Measurements from ENCODE around the gene LAMTOR5.

The LAMTOR5 gene

DNA sequence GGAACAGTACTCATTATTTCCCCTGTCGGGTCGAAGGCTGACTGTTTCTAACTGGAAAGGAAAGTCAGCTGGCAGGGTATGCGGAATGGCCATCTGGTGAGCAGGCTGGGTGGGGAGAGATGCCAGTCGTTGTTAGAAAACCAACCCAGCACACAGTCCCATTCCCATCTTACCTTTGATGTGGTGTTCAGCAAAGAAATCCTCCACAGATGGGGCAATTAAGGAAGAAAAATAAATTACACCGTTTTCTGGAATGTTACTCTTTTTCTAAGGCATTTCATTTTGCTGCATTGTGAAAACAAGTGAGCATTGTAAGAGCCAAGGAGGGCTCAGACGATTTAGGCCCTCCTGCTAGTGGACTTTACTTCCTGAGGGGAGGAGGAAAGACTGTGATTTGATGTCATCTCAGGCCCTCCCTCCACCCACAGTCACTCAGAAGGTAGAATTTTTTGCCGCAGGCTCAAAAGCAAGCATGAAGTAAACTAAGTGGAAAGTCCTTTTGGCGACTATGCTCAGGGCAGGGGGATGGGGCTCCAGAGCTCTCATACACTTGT, 16.7 kb downstream of the LAMTOR5 start, which contains the start of gene SLC16A4:
TSS of gene SLC16A4 (minus strand) at position 335 of the 554 bp plus-strand sequence. CDS start 1,703 bp downstream, outside the sequence.
- peak; percentile 79 for ATAC-seq
- TF ChIP-seq ARNTL (CRISPR knock-in tag; IDR thresholded peaks at IDR 0.05; ENCODE audit: borderline replicate concordance, low read depth), result no peak
- TF ChIP-seq ISL1 (CRISPR knock-in tag; IDR thresholded peaks at IDR 0.05), result peak; percentile 46
- peak; percentile 44; the same call in 1 of the 2 replicates for TF ChIP-seq TCF4 (CRISPR knock-in tag; IDR thresholded peaks at IDR 0.05; ENCODE audit: borderline replicate concordance)
- no peak for TF ChIP-seq ZNF565 (CRISPR knock-in tag; conservative IDR thresholded peaks at IDR 0.05; ENCODE audit: low read depth)

DNA sequence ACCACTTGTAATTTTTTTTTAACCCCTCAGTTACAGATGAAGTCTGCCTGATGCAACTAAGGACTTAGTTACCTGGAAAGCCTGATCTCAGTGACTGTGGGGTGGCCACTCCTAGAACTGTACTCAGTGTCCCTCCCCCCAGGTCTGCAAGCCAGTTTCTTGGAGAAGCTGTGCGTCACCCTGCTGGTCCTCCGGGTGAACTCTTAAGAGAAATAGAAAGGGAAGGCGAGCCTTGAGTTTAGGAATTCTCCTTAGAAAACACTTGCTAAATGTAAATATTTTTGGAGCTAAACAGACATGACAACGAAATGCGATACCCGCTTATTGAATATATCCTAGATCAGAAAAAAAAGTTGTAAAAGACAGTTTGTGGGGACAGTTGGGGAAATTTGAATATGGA, 17.4 kb downstream of the LAMTOR5 start:
- no peak for TF ChIP-seq TOX (CRISPR knock-in tag; IDR thresholded peaks at IDR 0.05; ENCODE audit: borderline replicate concordance)
- no peak for TF ChIP-seq PPARA (CRISPR knock-in tag; IDR thresholded peaks at IDR 0.05; ENCODE audit: borderline replicate concordance)
- TF ChIP-seq BACH2 (CRISPR knock-in tag; IDR thresholded peaks at IDR 0.05; ENCODE audit: borderline replicate concordance), result no peak
- no peak for TF ChIP-seq ISL1 (CRISPR knock-in tag; IDR thresholded peaks at IDR 0.05)
- TF ChIP-seq, protein P1, sequence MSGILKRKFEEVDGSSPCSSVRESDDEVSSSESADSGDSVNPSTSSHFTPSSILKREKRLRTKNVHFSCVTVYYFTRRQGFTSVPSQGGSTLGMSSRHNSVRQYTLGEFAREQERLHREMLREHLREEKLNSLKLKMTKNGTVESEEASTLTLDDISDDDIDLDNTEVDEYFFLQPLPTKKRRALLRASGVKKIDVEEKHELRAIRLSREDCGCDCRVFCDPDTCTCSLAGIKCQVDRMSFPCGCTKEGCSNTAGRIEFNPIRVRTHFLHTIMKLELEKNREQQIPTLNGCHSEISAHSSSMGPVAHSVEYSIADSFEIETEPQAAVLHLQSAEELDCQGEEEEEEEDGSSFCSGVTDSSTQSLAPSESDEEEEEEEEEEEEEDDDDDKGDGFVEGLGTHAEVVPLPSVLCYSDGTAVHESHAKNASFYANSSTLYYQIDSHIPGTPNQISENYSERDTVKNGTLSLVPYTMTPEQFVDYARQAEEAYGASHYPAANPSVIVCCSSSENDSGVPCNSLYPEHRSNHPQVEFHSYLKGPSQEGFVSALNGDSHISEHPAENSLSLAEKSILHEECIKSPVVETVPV (CRISPR knock-in tag; IDR thresholded peaks at IDR 0.05), result no peak
- no peak for TF ChIP-seq ZNF70 (CRISPR knock-in tag; IDR thresholded peaks at IDR 0.05)
- TF ChIP-seq ESRRG (CRISPR knock-in tag; IDR thresholded peaks at IDR 0.05), result no peak
- TF ChIP-seq, protein P2, sequence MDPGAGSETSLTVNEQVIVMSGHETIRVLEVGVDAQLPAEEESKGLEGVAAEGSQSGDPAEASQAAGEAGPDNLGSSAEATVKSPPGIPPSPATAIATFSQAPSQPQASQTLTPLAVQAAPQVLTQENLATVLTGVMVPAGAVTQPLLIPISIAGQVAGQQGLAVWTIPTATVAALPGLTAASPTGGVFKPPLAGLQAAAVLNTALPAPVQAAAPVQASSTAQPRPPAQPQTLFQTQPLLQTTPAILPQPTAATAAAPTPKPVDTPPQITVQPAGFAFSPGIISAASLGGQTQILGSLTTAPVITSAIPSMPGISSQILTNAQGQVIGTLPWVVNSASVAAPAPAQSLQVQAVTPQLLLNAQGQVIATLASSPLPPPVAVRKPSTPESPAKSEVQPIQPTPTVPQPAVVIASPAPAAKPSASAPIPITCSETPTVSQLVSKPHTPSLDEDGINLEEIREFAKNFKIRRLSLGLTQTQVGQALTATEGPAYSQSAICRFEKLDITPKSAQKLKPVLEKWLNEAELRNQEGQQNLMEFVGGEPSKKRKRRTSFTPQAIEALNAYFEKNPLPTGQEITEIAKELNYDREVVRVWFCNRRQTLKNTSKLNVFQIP (CRISPR knock-in tag; IDR thresholded peaks at IDR 0.05; ENCODE audit: borderline replicate concordance, low read depth), result no peak
- no peak for TF ChIP-seq SNAI2 (CRISPR knock-in tag; IDR thresholded peaks at IDR 0.05)
- TF ChIP-seq ARNTL (CRISPR knock-in tag; IDR thresholded peaks at IDR 0.05; ENCODE audit: borderline replicate concordance, low read depth), result no peak
- TF ChIP-seq ZNF565 (CRISPR knock-in tag; conservative IDR thresholded peaks at IDR 0.05; ENCODE audit: low read depth), result no peak
- no peak for TF ChIP-seq CSDC2 (CRISPR knock-in tag; IDR thresholded peaks at IDR 0.05)
- TF ChIP-seq, protein P3, sequence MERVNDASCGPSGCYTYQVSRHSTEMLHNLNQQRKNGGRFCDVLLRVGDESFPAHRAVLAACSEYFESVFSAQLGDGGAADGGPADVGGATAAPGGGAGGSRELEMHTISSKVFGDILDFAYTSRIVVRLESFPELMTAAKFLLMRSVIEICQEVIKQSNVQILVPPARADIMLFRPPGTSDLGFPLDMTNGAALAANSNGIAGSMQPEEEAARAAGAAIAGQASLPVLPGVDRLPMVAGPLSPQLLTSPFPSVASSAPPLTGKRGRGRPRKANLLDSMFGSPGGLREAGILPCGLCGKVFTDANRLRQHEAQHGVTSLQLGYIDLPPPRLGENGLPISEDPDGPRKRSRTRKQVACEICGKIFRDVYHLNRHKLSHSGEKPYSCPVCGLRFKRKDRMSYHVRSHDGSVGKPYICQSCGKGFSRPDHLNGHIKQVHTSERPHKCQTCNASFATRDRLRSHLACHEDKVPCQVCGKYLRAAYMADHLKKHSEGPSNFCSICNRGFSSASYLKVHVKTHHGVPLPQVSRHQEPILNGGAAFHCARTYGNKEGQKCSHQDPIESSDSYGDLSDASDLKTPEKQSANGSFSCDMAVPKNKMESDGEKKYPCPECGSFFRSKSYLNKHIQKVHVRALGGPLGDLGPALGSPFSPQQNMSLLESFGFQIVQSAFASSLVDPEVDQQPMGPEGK (CRISPR knock-in tag; IDR thresholded peaks at IDR 0.05; ENCODE audit: borderline replicate concordance), result no peak
- TF ChIP-seq, protein P4, sequence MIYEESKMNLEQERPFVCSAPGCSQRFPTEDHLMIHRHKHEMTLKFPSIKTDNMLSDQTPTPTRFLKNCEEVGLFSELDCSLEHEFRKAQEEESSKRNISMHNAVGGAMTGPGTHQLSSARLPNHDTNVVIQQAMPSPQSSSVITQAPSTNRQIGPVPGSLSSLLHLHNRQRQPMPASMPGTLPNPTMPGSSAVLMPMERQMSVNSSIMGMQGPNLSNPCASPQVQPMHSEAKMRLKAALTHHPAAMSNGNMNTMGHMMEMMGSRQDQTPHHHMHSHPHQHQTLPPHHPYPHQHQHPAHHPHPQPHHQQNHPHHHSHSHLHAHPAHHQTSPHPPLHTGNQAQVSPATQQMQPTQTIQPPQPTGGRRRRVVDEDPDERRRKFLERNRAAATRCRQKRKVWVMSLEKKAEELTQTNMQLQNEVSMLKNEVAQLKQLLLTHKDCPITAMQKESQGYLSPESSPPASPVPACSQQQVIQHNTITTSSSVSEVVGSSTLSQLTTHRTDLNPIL (CRISPR knock-in tag; IDR thresholded peaks at IDR 0.05; ENCODE audit: low read depth), result no peak
- TF ChIP-seq, protein P5, sequence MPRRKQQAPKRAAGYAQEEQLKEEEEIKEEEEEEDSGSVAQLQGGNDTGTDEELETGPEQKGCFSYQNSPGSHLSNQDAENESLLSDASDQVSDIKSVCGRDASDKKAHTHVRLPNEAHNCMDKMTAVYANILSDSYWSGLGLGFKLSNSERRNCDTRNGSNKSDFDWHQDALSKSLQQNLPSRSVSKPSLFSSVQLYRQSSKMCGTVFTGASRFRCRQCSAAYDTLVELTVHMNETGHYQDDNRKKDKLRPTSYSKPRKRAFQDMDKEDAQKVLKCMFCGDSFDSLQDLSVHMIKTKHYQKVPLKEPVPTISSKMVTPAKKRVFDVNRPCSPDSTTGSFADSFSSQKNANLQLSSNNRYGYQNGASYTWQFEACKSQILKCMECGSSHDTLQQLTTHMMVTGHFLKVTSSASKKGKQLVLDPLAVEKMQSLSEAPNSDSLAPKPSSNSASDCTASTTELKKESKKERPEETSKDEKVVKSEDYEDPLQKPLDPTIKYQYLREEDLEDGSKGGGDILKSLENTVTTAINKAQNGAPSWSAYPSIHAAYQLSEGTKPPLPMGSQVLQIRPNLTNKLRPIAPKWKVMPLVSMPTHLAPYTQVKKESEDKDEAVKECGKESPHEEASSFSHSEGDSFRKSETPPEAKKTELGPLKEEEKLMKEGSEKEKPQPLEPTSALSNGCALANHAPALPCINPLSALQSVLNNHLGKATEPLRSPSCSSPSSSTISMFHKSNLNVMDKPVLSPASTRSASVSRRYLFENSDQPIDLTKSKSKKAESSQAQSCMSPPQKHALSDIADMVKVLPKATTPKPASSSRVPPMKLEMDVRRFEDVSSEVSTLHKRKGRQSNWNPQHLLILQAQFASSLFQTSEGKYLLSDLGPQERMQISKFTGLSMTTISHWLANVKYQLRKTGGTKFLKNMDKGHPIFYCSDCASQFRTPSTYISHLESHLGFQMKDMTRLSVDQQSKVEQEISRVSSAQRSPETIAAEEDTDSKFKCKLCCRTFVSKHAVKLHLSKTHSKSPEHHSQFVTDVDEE (CRISPR knock-in tag; IDR thresholded peaks at IDR 0.05), result no peak
- no peak for TF ChIP-seq ZFP3 (CRISPR knock-in tag; IDR thresholded peaks at IDR 0.05)
- peak; percentile 73 for ATAC-seq

DNA sequence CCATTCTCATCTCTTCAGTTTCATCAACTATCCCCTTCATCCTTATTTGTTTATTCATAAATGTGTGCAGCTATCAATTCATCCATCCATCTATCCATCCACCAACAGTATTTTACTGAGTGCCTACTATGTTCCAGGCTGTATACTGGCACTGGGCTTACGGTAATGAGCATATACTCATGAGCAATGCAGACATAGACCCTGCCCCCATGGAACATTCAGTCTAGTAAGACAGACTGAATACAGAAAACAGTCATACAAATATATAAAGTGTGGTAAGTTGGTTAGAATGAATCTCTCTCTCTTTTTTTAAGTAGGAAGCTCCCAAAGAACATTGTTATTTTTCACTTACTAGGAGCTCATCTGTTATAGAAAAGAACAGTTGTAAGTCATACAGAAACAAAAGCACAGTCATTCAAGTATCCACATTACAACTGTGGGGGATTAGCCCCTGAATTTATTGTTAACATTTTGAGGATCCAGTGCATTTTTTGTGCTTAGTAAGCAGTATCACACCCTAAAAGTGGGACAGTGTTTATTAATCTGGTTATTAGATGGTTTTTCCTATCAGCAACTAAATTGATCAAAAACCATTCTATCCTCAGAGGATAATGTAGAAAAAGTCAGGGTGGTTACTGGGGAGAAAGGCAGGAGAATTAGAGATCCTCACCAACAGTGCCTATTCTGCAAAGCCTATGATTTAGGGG, 20.3 kb downstream of the LAMTOR5 start:
- ATAC-seq, result no peak
- no peak for TF ChIP-seq ZNF70 (CRISPR knock-in tag; IDR thresholded peaks at IDR 0.05)
- TF ChIP-seq, protein P3 (CRISPR knock-in tag; IDR thresholded peaks at IDR 0.05; ENCODE audit: borderline replicate concordance), result no peak
- TF ChIP-seq OSR1 (CRISPR knock-in tag; IDR thresholded peaks at IDR 0.05), result no peak
- no peak for TF ChIP-seq ZNF565 (CRISPR knock-in tag; conservative IDR thresholded peaks at IDR 0.05; ENCODE audit: low read depth)
- no peak for TF ChIP-seq ZNF8 (CRISPR knock-in tag; IDR thresholded peaks at IDR 0.05)
- TF ChIP-seq TCF4 (CRISPR knock-in tag; IDR thresholded peaks at IDR 0.05; ENCODE audit: borderline replicate concordance), result no peak
- no peak for TF ChIP-seq ZC3H10 (CRISPR knock-in tag; IDR thresholded peaks at IDR 0.05)
- TF ChIP-seq, protein P5 (CRISPR knock-in tag; IDR thresholded peaks at IDR 0.05), result no peak
- TF ChIP-seq TOX (CRISPR knock-in tag; IDR thresholded peaks at IDR 0.05; ENCODE audit: borderline replicate concordance), result no peak
- TF ChIP-seq RARB (CRISPR knock-in tag; IDR thresholded peaks at IDR 0.05), result no peak

Measured in SK-N-SH treated with all-trans-retinoic acid at 6 μM for 48 hours (cell line).